Naive thymus-derived CD4-positive, alpha-beta T cell (primary cell): Measurements from ENCODE around the gene GATM. TPM values are rescaled to one million over a fixed set of nuclear protein-coding genes. Genes with fewer than 3 reads are reported as not detected.
A peak's percentile ranks its signal among the peaks of the same experiment; 100 is the strongest.

ENCODE experiments used
- ATAC-seq: fragments of 150-1000 bp; cut with Tn5 transposase; 2 replicates; pipeline ENCODE4 v1.10.0; 2021; ENCODE audit warnings: mild to moderate bottlenecking, moderate library complexity
- CTCF ChIA-PET: fragments of 350-600 bp; sonication (Branson Sonifier 250); formaldehyde crosslinking; loops from one replicate; lab custom pipeline; 2021; ENCODE audit warnings: antibody characterized with exemption; lab: Charles Lee
- POLR2A ChIA-PET: fragments of 350-600 bp; sonication (Branson Sonifier 250); formaldehyde crosslinking; loops from one replicate; lab custom pipeline; 2021; ENCODE audit warnings: antibody characterized with exemption, inconsistent platforms; lab: Charles Lee
- DNase-seq, 9 donors: peaks; one replicate each; pipeline versions ENCODE4 v3.0.0 to v3.0.0-alpha.2; 2020 to 2022; ENCODE audit warnings: mixed read lengths in 1 of 9
- H3K27ac ChIP-seq: one replicate; pipeline ENCODE4 v1.7.0; 2013; ENCODE audit warnings: mild to moderate bottlenecking, low read depth, low read length, moderate library complexity
- H3K27me3 ChIP-seq, 2 donors: one replicate each; pipeline ENCODE4 v1.7.0; 2013; ENCODE audit warnings: low read length in 2 of 2, mild to moderate bottlenecking in 2 of 2, moderate library complexity in 2 of 2; ENCODE audit not compliant: control insufficient read depth in 2 of 2, insufficient read depth in 2 of 2
- H3K36me3 ChIP-seq, 3 experiments: 1 replicate in 2 of 3; 2 replicates in 1 of 3; pipeline ENCODE4 v1.7.0; 2013; ENCODE audit warnings: low read length in 3 of 3, mild to moderate bottlenecking in 3 of 3, moderate library complexity in 1 of 3; ENCODE audit not compliant: insufficient read depth in 3 of 3, control insufficient read depth in 2 of 3
- H3K4me1 ChIP-seq, 2 donors: one replicate each; pipeline ENCODE4 v1.7.0; 2013; ENCODE audit warnings: low read length in 2 of 2, mild to moderate bottlenecking in 2 of 2, moderate library complexity in 1 of 2; ENCODE audit not compliant: control insufficient read depth in 2 of 2, insufficient read depth in 2 of 2
- H3K4me3 ChIP-seq: 2 replicates; pipeline ENCODE4 v1.7.0; 2013; ENCODE audit warnings: mild to moderate bottlenecking, low read length
- H3K9me3 ChIP-seq, 3 experiments: 1 replicate in 2 of 3; 2 replicates in 1 of 3; pipeline ENCODE4 v1.7.0; 2013; ENCODE audit warnings: low read length in 3 of 3; ENCODE audit not compliant: control insufficient read depth in 2 of 3
- H3K27ac Mint-ChIP-seq, 9 donors: one replicate each; pipeline ENCODE4 v1.8.0; 2020 to 2022; ENCODE audit warnings: mixed read lengths in 9 of 9, mild to moderate bottlenecking in 8 of 9, moderate library complexity in 5 of 9, inconsistent platforms in 2 of 9
- H3K27me3 Mint-ChIP-seq, 5 donors: one replicate each; pipeline ENCODE4 v1.8.0; 2021 to 2022; ENCODE audit warnings: mixed read lengths in 5 of 5, mild to moderate bottlenecking in 1 of 5
- H3K36me3 Mint-ChIP-seq, 5 donors: one replicate each; pipeline ENCODE4 v1.8.0; 2020 to 2022; ENCODE audit warnings: mixed read lengths in 5 of 5, mild to moderate bottlenecking in 3 of 5, inconsistent platforms in 1 of 5
- H3K4me1 Mint-ChIP-seq, 7 donors: one replicate each; pipeline ENCODE4 v1.8.0; 2020 to 2022; ENCODE audit warnings: mixed read lengths in 7 of 7, mild to moderate bottlenecking in 3 of 7, inconsistent platforms in 1 of 7
- H3K4me3 Mint-ChIP-seq, 10 donors: one replicate each; pipeline ENCODE4 v1.8.0; 2020 to 2022; ENCODE audit warnings: mild to moderate bottlenecking in 10 of 10, mixed read lengths in 10 of 10, moderate library complexity in 6 of 10, inconsistent platforms in 2 of 10
- H3K9me3 Mint-ChIP-seq, 11 donors: one replicate each; pipeline ENCODE4 v1.8.0; 2020 to 2022; ENCODE audit warnings: mixed read lengths in 11 of 11, mild to moderate bottlenecking in 4 of 11, inconsistent platforms in 1 of 11, moderate library complexity in 1 of 11
- intact Hi-C, 2 donors: fragments of 100-400 bp; cut with micrococcal nuclease; formaldehyde crosslinking; loops; one replicate each; pipeline ENCODE4 v1.15.1; 2023
- polyA plus RNA-seq, 2 donors: library from polyadenylated mRNA; unstranded; fragments of 300-500 nt; fragmentation: Illumina TruSeq; gene quantifications; one replicate each; pipeline ENCODE4 v1.2.3, GENCODE V29; 2021
- total RNA-seq, 6 experiments: library from RNA in 5 of 6; stranded (reverse) in 5 of 6; gene quantifications; 1 replicate in 5 of 6; 2 replicates in 1 of 6; pipeline ENCODE4 v1.2.3 and lab custom pipeline; 2021 to 2026

The GATM gene, protein sequence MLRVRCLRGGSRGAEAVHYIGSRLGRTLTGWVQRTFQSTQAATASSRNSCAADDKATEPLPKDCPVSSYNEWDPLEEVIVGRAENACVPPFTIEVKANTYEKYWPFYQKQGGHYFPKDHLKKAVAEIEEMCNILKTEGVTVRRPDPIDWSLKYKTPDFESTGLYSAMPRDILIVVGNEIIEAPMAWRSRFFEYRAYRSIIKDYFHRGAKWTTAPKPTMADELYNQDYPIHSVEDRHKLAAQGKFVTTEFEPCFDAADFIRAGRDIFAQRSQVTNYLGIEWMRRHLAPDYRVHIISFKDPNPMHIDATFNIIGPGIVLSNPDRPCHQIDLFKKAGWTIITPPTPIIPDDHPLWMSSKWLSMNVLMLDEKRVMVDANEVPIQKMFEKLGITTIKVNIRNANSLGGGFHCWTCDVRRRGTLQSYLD
- total RNA-seq, result 1 to 10 TPM in 3 of 5 experiments, under 1 TPM in 2; 0.29 to 2.4 (median 1.6) TPM
- polyA plus RNA-seq, result under 1 TPM in 1 of 2 donors, not detected in 1; 0.14 TPM
- 0.94 reads per million for total RNA-seq (lab: John Stamatoyannopoulos, UW)

DNA sequence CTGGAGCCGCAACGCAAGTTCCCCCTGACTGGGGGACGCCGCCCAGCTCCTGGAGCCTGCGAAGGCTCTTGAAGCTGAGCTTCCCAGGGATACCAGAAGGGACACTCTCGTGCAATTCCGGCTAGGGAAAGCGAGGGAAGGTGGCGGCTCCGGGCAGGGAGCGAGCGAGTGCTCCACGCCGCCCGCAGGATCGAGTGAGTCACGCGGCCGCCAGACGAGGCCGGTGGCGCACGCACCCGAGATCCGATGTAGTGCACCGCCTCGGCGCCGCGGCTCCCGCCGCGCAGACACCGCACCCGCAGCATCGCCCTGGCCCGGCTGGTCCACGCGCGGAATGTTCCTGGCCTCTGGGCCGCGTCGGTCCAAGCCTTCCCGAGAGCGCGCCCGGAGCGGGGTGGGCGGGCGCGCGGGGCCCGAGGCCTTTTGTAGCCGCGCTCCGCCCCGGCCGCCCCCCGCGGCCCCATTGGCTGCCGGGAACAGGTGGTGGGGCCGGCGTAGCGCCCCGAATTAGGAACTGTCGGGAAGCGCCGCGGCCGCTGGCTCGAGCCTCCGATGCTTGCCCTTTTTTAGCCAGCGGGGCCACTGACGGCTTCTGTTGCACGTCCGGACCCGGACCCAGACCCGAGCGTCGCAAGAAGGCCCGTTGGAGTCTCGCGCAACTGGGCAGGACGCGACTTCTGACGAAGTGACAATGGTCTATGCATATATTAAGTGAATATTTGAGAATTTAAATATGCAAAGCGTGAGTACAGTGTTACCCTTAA lies at the start of gene GATM:
Gene GATM (minus strand): TSS at position 396 of the 764 bp plus-strand sequence. CDS start 91 bp downstream, at position 305.
- no peaks in the 10 kb centered on the region for H3K9me3 ChIP-seq
- ATAC-seq (peak; percentile 79), DNase-seq (peak in 5 of 9 donors; percentile 13 to 49 (median 16))
- intact Hi-C loops, result loop anchor here (1.0 to 2.0 kb wide), 2 partner anchors 24 kb away; a partner anchor contains a TSS
- H3K27me3 ChIP-seq, result peaks cover 3 to 18% of the 10 kb centered on the region in 2 donors
- no peak within 1 kb of the TSS for H3K27ac ChIP-seq
- no peaks in the 10 kb centered on the region for H3K36me3 ChIP-seq
- Mint-ChIP-seq H3K36me3 (no peaks in the 10 kb centered on the region), H3K4me3 (peak within 1 kb of the TSS; percentile 76 to 88 (median 81)), H3K4me1 (peaks cover 3 to 23% (median 15%) of the 10 kb centered on the region in 7 donors), H3K27ac (peak within 1 kb of the TSS in 2 of 9 donors; percentile 19 to 25), H3K9me3 (no peaks in the 10 kb centered on the region), H3K27me3 (peaks cover 46 to 92% (median 62%) of the 10 kb centered on the region in 5 donors)
- peak within 1 kb of the TSS; percentile 62 for H3K4me3 ChIP-seq
- POLR2A ChIA-PET, result no interaction called here
- CTCF ChIA-PET, result no interaction called here
- peaks cover 7 to 9% of the 10 kb centered on the region in 2 donors for H3K4me1 ChIP-seq

DNA sequence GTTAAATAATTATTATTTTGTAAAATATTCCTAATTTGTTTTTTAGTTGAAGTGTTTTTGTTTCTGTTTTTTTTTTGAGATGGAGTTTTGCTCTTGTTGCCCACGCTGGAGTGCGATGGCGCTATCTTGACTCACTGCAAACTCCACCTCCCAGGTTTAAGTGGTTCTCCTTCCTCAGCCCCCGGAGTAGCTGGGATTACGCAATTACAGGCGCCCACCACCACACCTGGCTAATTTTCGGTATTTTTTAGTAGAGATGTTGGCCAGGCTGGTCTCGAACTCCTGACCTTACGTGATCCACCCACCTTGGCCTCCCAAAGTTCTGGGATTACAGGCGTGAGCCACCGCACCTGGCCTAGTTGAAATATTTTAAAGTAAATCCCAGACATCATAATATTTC lies 48.7 kb upstream of the GATM start:
- intact Hi-C loops, result no loop called here
- ChIA-PET POLR2A (no interaction called here), CTCF (interaction anchor here (0.8 kb wide), 1 partner anchor 25 kb away, joined by 3 read pairs; no protein-coding TSS in a partner anchor)
- no peak overlapping the region for H3K27ac Mint-ChIP-seq
- Histone ChIP-seq H3K9me3 (no peaks in the 10 kb centered on the region), H3K27me3 (no peaks in the 10 kb centered on the region), H3K4me1 (no peaks in the 10 kb centered on the region), H3K36me3 (no peaks in the 10 kb centered on the region), H3K27ac (no peak overlapping the region), H3K4me3 (no peak overlapping the region)
- no peak overlapping the region for H3K4me3 Mint-ChIP-seq
- H3K4me1 Mint-ChIP-seq, result peaks cover 0 to 5% (median 0%) of the 10 kb centered on the region in 7 donors
- H3K36me3 Mint-ChIP-seq, result peaks cover 0 to 6% (median 0%) of the 10 kb centered on the region in 5 donors
- ATAC-seq (no peak), DNase-seq (no peak)
- peaks cover 0 to 21% (median 0%) of the 10 kb centered on the region in 5 donors for H3K27me3 Mint-ChIP-seq
- no peaks in the 10 kb centered on the region for H3K9me3 Mint-ChIP-seq

DNA sequence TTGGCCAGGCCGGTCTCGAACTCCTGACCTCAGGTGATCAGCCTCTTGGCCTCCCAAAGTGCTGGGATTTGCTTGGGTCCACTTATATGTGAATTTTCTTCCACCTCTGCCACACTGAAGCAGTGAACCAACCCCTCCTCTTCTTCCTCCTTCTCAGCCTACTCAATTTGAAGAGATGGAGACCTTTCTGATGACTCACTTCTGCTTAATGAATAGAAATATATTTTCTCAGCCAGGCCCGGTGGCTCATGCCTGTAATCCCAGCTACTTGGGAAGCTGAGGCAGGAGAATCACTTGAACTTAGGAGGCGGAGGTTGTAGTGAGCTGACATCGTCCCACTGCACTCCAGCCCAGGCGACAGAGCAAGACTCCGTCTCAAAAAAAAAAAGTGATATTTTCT lies 46.8 kb upstream of the GATM start:
- no peak for DNase-seq

DNA sequence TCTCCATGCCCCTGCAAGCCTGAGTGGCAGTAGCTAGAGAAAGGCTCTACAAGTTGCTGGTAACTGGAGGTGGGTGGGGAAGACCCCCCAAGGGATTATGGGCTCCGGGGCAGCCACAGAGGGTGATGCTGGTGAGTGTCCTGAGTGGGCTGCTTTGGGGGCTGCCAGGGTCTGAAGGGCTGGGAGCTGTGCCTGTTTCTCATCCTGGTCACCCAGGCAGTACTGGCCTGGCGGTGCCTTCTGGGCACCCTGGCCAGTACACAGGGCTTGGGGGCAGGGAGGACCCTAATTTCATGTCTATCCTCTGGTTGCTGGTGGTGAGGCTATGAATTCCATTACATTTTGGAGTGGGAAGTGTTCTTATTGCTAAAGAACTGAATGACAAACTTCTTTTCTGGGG lies 46.1 kb upstream of the GATM start:
- Histone ChIP-seq H3K36me3 (peaks cover 2 to 15% (median 3%) of the 10 kb centered on the region in 3 experiments), H3K27me3 (no peaks in the 10 kb centered on the region), H3K27ac (no peak overlapping the region), H3K9me3 (no peaks in the 10 kb centered on the region), H3K4me3 (no peak overlapping the region), H3K4me1 (no peaks in the 10 kb centered on the region)
- H3K4me1 Mint-ChIP-seq, result peaks cover 0 to 2% (median 0%) of the 10 kb centered on the region in 7 donors
- intact Hi-C loops, result loop anchor here (5.0 kb wide), 1 partner anchor 33 kb away; no protein-coding TSS in a partner anchor
- ChIA-PET POLR2A (interaction anchor here (0.6 kb wide), 1 partner anchor 96 kb away, joined by 3 read pairs; no protein-coding TSS in a partner anchor), CTCF (interaction anchor here (0.6 to 1.3 kb wide), 3 partner anchors 33 to 187 kb away, joined by 3 read pairs; no protein-coding TSS in a partner anchor)
- no peaks in the 10 kb centered on the region for H3K9me3 Mint-ChIP-seq
- H3K4me3 Mint-ChIP-seq, result no peak overlapping the region
- peaks cover 0 to 14% (median 11%) of the 10 kb centered on the region in 5 donors for H3K36me3 Mint-ChIP-seq
- peaks cover 0 to 11% (median 0%) of the 10 kb centered on the region in 5 donors for H3K27me3 Mint-ChIP-seq
- ATAC-seq, result no peak
- DNase-seq, result no peak
- H3K27ac Mint-ChIP-seq, result no peak overlapping the region

More for the DNA sequence above, 46.8 kb upstream of the GATM start:
- H3K27me3 ChIP-seq, result no peaks in the 10 kb centered on the region
- Mint-ChIP-seq H3K27ac (no peak overlapping the region), H3K4me3 (no peak overlapping the region), H3K36me3 (peaks cover 0 to 12% (median 8%) of the 10 kb centered on the region in 5 donors), H3K4me1 (peaks cover 0 to 2% (median 0%) of the 10 kb centered on the region in 7 donors), H3K9me3 (no peaks in the 10 kb centered on the region), H3K27me3 (peaks cover 0 to 11% (median 0%) of the 10 kb centered on the region in 5 donors)
- H3K9me3 ChIP-seq, result no peaks in the 10 kb centered on the region
- POLR2A ChIA-PET, result interaction anchor here (0.6 kb wide), 1 partner anchor 95 kb away, joined by 3 read pairs; no protein-coding TSS in a partner anchor
- CTCF ChIA-PET, result no interaction called here
- no peak for ATAC-seq
- intact Hi-C loops, result no loop called here
- H3K36me3 ChIP-seq, result peaks cover 0 to 9% (median 0%) of the 10 kb centered on the region in 3 experiments
- H3K27ac ChIP-seq, result no peak overlapping the region
- no peaks in the 10 kb centered on the region for H3K4me1 ChIP-seq
- H3K4me3 ChIP-seq, result no peak overlapping the region

DNA sequence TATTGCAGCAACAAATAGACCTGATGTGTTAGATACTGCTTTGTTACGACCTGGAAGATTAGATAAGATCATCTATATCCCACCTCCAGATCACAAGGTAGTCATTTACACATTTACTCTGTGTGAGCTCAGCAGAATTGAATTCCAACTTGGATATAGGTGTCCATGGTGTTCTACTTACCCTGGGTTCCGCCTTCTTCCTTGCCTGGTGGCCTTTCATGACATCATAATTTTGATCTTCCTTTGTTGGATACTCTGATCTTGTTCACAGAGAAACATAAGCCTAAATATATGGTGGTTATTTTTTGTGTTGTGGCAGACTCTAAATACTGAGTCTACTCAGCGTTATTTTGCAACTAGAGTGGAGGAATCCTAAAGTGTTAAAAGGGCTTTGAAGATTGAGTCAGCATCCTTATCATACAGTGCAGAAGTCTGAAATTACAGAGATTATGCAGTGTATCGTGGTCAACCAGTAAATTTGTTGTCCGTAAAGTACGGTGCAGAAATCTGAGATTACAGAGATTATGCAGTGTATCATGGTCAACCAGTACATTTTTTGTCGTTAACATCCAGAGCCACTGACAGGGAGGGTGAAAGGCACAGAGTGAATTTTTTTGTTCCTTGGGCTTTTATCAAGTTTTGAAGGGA lies 39.1 kb upstream of the GATM start:
- ChIA-PET CTCF (no interaction called here), POLR2A (interaction anchor here (0.6 to 0.7 kb wide), 2 partner anchors 45 to 201 kb away, joined by 3 to 4 read pairs; no protein-coding TSS in a partner anchor)
- Mint-ChIP-seq H3K36me3 (peaks cover 10 to 54% (median 40%) of the 10 kb centered on the region in 5 donors), H3K27ac (peak overlapping the region in 1 of 9 donors; percentile 11), H3K9me3 (no peaks in the 10 kb centered on the region), H3K4me1 (peaks cover 17 to 23% (median 21%) of the 10 kb centered on the region in 7 donors), H3K4me3 (no peak overlapping the region), H3K27me3 (no peaks in the 10 kb centered on the region)
- H3K27ac ChIP-seq, result no peak overlapping the region
- H3K9me3 ChIP-seq, result no peaks in the 10 kb centered on the region
- H3K4me3 ChIP-seq, result no peak overlapping the region
- H3K4me1 ChIP-seq, result peaks cover 6 to 15% of the 10 kb centered on the region in 2 donors
- intact Hi-C loops, result no loop called here
- ATAC-seq (peak; percentile 31), DNase-seq (no peak)
- peaks cover 19 to 49% (median 37%) of the 10 kb centered on the region in 3 experiments for H3K36me3 ChIP-seq
- no peaks in the 10 kb centered on the region for H3K27me3 ChIP-seq
